ENCODE results near the gene NFASC. TPM values are rescaled to one million over a fixed set of nuclear protein-coding genes. Genes with fewer than 3 reads are reported as not detected.
A peak's percentile ranks its signal among the peaks of the same experiment; 100 is the strongest.

The NFASC gene
- total RNA-seq, 1 experiment from 2014 or later: 5.8 TPM

- DNase-seq (ENCODE audit: low read depth): no peak
These were observed 190.6 kb downstream of the NFASC start for GRCh38 chr1:205061227-205061626.

- peak; percentile 75 for DNase-seq (ENCODE audit: low read depth)
These were observed 191.0 kb downstream of the NFASC start for GRCh38 chr1:205061665-205062069.

- no peak for DNase-seq (ENCODE audit: low read depth)
These were observed 191.7 kb downstream of the NFASC start for GRCh38 chr1:205062319-205062718.

- DNase-seq (ENCODE audit: low read depth): no peak
These were observed 192.2 kb downstream of the NFASC start for GRCh38 chr1:205062895-205063294.

- no peak for DNase-seq (ENCODE audit: low read depth)
These were observed 193.6 kb downstream of the NFASC start for GRCh38 chr1:205064301-205064700.

GRCh38 chr1:205064741-205065316 is 194.2 kb downstream of the NFASC start:
- DNase-seq (ENCODE audit: low read depth): no peak

GRCh38 chr1:205065666-205066065 is 195.0 kb downstream of the NFASC start:
- DNase-seq (ENCODE audit: low read depth): no peak

GRCh38 chr1:205066141-205066818 is 195.6 kb downstream of the NFASC start:
- DNase-seq (ENCODE audit: low read depth): peak; percentile 29

- no peak for DNase-seq (ENCODE audit: low read depth)
These were observed 196.4 kb downstream of the NFASC start for GRCh38 chr1:205067031-205067430.

GRCh38 chr1:205068001-205068400 is 197.3 kb downstream of the NFASC start:
- DNase-seq (ENCODE audit: low read depth): no peak

GRCh38 chr1:205068457-205069040 is 197.9 kb downstream of the NFASC start:
- no peak for DNase-seq (ENCODE audit: low read depth)

- DNase-seq (ENCODE audit: low read depth): no peak
These were observed 198.9 kb downstream of the NFASC start for GRCh38 chr1:205069371-205070125.

- DNase-seq (ENCODE audit: low read depth): no peak
These were observed 200.4 kb downstream of the NFASC start for GRCh38 chr1:205071028-205071409.

GRCh38 chr1:205071801-205072200 is 201.1 kb downstream of the NFASC start:
- no peak for DNase-seq (ENCODE audit: low read depth)

GRCh38 chr1:205072286-205072685 is 201.6 kb downstream of the NFASC start:
- DNase-seq (ENCODE audit: low read depth): no peak

Other genes starting within 250 kb of the NFASC start
- 0.36 and 0.69 TPM in 2 replicates for gene LRRN2, start 185.1 kb upstream of the NFASC start, total RNA-seq (2014; rRNA removed; shearing (Covaris generic))
- not detected in 2 replicates for gene CNTN2, start 172.3 kb downstream of the NFASC start, total RNA-seq (2014; rRNA removed; shearing (Covaris generic))
- 0.45 and 2.6 TPM in 2 replicates for gene TMEM81, start 213.6 kb downstream of the NFASC start, total RNA-seq (2014; rRNA removed; shearing (Covaris generic))